PFSK-1 (cell line): ENCODE results near the gene INVS.

Experiments
- FOXP2 ChIP-seq: optimal IDR thresholded peaks from 2 replicates; pipeline ENCODE3; 2011; ENCODE audit warnings: borderline replicate concordance, control low read depth, inconsistent platforms; ENCODE audit not compliant: insufficient read depth; ENCODE audit errors: extremely low read length, extremely low read depth
- POLR2AphosphoS5 ChIP-seq: IDR thresholded peaks from 2 replicates; pipeline ENCODE4 v1.6.1; 2012; ENCODE audit warnings: low read depth, mild to moderate bottlenecking, control low read depth, low read length, moderate library complexity
- REST ChIP-seq, 2 experiments: IDR thresholded peaks; 2 replicates each; pipeline versions ENCODE4 v1.6.1 to v1.8.0; 2011 to 2012; ENCODE audit warnings: low read depth in 2 of 2, low read length in 2 of 2, control low read depth in 1 of 2, inconsistent platforms in 1 of 2, mild to moderate bottlenecking in 1 of 2, moderate library complexity in 1 of 2; ENCODE audit not compliant: insufficient read depth in 1 of 2
- SIN3A ChIP-seq: IDR thresholded peaks from 2 replicates; pipeline ENCODE4 v1.6.1; 2012; ENCODE audit warnings: mild to moderate bottlenecking, low read length, moderate library complexity, borderline replicate concordance; ENCODE audit not compliant: insufficient read depth
- TAF1 ChIP-seq: IDR thresholded peaks from 2 replicates; pipeline ENCODE4 v1.6.1; 2012; ENCODE audit warnings: low read length, control low read depth, borderline replicate concordance; ENCODE audit not compliant: insufficient read depth

The INVS gene

GRCh38 chr9:100204796-100205195 lies 105.8 kb downstream of the INVS start:
- TF ChIP-seq SIN3A: 0 out of 2 replicates have a peak, but pooled peaks have one; percentile 49
- TF ChIP-seq REST (IDR thresholded peaks at IDR 0.05; ENCODE audit: insufficient read depth in 1 of 2, low read depth in 2 of 2, low read length in 2 of 2): no peak

- TF ChIP-seq POLR2AphosphoS5: no peak
- TF ChIP-seq REST (IDR thresholded peaks at IDR 0.05; ENCODE audit: insufficient read depth in 1 of 2, low read depth in 2 of 2, low read length in 2 of 2): no peak
- TF ChIP-seq TAF1: no peak
- no peak for TF ChIP-seq SIN3A
- TF ChIP-seq FOXP2: no peak
These were observed 107.9 kb downstream of the INVS start for GRCh38 chr9:100206899-100207298.

GRCh38 chr9:100208673-100209072 lies 109.6 kb downstream of the INVS start:
- no peak for TF ChIP-seq FOXP2

- TF ChIP-seq TAF1: no peak
- no peak for TF ChIP-seq POLR2AphosphoS5
- no peak for TF ChIP-seq SIN3A
- no peak for TF ChIP-seq FOXP2
- no peak for TF ChIP-seq REST (IDR thresholded peaks at IDR 0.05; ENCODE audit: insufficient read depth in 1 of 2, low read depth in 2 of 2, low read length in 2 of 2)
These were observed 112.4 kb downstream of the INVS start for GRCh38 chr9:100211476-100211875.

- TF ChIP-seq TAF1: no peak
- TF ChIP-seq FOXP2: no peak
- TF ChIP-seq SIN3A: no peak
- TF ChIP-seq POLR2AphosphoS5: no peak
- TF ChIP-seq REST (IDR thresholded peaks at IDR 0.05; ENCODE audit: insufficient read depth in 1 of 2, low read depth in 2 of 2, low read length in 2 of 2): no peak
These were observed 114.9 kb downstream of the INVS start for GRCh38 chr9:100213730-100214477.

- no peak for TF ChIP-seq POLR2AphosphoS5
- TF ChIP-seq FOXP2: no peak
- TF ChIP-seq REST (IDR thresholded peaks at IDR 0.05; ENCODE audit: insufficient read depth in 1 of 2, low read depth in 2 of 2, low read length in 2 of 2): no peak
- TF ChIP-seq SIN3A: no peak
- TF ChIP-seq TAF1: no peak
These were observed 117.2 kb downstream of the INVS start for GRCh38 chr9:100216178-100216787.
